22Rv1 (cell line): ENCODE results near the gene MAEA.

ENCODE experiments used
- H3K27ac ChIP-seq: fragments of 450-650 bp; 2 replicates; pipeline ENCODE4 v1.5.1; 2017
- CTCF ChIP-seq: fragments of 450-650 bp; IDR thresholded peaks from 2 replicates; pipeline ENCODE4 v1.5.1; 2017; ENCODE audit warnings: mild to moderate bottlenecking
- ZFX ChIP-seq: fragments of 450-650 bp; IDR thresholded peaks from 2 replicates; pipeline ENCODE4 v1.6.1; 2017; ENCODE audit warnings: antibody characterized with exemption, borderline replicate concordance

The MAEA gene

DNA sequence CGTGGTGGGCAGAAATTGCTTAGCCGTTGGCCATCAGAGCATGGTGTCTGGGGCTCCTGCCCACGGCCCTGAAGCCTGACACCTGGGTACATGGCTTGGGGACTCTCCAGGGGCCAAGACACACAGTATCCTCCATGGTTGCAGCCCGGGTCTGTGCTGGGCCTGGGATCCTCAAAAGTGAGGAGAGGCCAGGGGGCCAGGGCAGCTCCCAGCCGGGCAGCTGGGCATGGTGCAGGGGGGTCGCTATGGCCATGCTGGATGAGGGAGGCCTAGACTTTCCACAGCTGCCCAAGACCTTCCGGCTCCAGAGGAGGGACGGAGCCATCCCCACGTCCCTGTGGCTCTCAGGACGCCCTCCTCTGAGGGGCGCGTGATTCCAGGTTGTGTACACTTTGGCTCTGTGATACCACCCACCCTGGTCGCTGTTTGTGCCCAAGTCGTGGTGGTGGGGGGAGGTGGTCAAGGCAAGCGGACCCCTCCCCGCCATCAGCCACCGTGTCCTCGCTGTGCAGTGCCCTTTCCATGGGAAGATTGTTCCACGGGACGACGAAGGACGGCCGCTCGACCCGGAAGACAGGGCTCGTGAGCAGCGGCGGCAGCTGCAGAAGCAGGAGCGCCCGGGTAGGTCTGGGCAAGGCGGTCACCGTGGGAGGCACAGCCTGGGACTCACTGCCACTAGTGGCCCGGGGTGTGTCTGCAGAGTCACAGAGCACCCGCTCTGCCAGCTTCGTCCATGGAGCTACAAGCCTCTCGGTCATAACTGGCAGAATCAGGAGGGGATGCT is 90.9 kb downstream of the MAEA start:
- TF ChIP-seq ZFX (no peak), CTCF (no peak)
- H3K27ac ChIP-seq, result no peak overlapping the region

DNA sequence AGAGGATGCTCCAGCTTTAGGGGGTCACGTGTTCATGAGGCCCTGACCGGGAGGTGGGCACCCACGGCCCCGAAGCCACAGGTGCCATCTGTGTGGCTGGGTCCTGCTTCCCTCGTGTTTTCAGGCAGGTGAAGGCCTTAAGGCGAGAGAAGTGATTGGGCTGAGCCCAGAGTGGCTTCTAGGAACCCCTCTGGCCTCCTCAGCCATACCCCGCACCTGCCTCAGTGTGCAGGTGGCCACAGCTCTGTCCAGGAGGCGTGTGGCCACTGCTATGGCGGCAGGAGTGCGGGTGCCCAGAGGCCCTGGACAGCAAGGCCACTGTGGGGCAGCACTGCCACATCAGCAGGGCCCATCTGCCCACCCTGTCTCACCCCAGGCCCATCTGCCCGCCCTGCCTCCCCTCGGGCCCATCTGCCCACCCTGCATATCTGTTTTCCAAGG is 91.5 kb downstream of the MAEA start:
- TF ChIP-seq CTCF (no peak), ZFX (no peak)
- no peak overlapping the region for H3K27ac ChIP-seq

DNA sequence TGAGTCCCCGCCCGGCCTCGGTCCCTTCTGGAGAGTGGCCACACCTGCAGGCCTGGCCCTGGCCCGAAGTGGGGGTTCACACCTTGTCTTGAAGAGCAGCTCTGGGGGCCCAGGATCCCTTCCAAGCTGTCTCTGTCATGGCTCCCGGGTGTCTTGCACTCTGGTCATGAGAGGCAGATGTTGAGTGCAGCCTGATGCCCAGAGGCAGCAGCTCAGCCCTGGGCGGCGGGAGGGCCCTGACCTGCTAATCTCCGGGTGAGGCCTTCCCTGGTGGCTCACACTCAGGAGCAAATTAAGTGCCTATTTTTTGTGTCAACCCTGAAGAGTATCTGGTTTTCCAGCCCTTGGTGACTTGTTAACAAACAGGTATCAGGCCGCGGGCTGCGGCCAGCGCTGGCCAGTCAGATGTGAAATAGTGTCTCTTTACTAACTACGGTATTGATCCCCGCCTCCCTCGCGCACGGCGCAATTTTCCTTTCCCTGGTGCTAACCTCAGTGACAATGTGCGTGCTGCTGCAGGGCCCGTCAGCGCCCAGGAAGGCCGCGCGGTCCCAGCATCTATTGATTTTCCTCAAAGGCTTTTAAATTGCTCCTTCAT is 92.4 kb downstream of the MAEA start:
- no peak for TF ChIP-seq CTCF
- no peak for TF ChIP-seq ZFX
- no peak overlapping the region for H3K27ac ChIP-seq

GRCh38 chr4:1382776-1383727 is 93.4 kb downstream of the MAEA start:
- no peak for TF ChIP-seq CTCF
- no peak for TF ChIP-seq ZFX
- H3K27ac ChIP-seq, result no peak overlapping the region

DNA sequence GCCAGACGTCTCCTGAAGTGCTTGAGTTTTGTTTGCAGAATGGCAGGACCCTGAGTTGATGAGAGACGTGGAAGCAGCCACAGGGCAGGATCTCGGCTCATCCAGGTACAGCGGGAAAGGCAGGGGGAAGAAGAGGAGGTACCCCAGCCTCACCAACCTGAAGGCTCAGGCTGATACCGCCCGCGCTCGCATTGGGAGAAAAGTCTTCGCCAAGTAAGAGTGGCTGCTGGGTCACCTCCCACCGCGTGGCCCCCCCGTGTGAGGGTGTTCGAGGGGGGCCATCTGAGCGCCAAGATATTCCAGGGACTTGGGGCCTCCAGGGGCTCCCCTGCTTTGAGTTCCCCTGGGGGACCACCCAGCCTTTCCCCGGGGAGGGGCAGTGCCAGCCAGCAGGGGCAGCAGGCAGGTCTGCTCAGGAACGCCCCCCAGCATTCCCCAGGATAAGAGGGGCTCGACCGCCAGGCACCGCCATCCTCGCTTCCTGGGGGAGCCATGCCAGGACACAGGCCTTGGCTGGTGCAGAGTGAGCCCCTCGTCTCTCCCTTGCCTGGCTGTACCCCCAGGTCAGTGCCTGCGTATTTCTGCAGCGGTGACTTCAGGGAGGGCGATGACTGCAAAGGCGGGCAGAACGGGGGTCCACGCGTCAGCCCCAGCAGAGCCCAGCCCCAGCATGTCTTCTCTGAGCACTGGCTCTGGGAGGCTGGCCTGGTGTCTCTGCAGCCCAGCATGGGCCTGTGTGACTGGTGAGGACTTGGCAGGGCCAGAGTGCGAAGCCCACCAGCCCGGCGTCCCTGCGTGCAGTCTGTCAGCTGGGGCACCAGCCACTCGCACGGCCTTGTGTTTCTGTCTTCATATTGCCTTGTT is 94.3 kb downstream of the MAEA start:
- H3K27ac ChIP-seq, result no peak overlapping the region
- no peak for TF ChIP-seq ZFX
- TF ChIP-seq CTCF, result no peak

DNA sequence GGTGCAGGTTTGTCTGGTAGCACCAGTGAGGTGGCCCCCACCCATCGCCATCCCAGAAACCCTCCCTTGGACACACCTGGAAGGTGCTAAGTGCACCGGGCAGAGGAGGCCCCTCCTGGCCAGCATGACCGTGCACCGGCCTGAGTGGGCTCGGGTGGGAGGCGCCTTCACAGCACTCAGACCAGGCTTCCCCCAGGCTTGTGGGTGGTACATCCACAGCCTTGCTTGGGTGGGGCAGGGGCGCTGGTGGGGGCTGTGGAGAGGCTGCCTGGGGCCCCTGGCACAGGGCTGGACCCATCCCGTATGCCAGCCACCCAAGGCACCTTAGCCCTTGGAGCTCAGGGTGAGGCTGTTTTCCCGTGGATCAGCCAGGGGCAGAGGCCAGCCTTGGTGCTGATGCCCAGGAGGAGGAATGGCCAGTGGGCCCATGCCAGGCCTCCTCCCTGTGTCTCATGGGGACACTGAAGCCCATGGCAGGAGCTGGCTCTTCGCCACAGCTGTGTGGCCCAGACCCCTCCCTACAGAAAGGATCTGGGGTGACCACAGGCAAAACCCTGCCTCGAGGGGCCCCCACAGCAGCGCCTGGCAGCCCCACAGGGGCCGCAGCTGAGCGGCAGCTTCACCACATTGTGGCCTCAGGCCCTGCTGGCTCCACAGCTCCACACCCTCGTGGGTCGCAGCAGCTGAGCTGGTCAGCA is 95.1 kb downstream of the MAEA start:
- no peak for TF ChIP-seq ZFX
- no peak for TF ChIP-seq CTCF
- H3K27ac ChIP-seq, result no peak overlapping the region
